HEK293 (cell line): ENCODE results near the gene CBX8.

Experiments
- BCL6B ChIP-seq: fragments of 450-650 bp; formaldehyde crosslinking; IDR thresholded peaks from 2 replicates; pipeline ENCODE4 v1.5.1; 2017; ENCODE audit warnings: missing biosample characterization, missing genetic modification characterization
- GFI1B ChIP-seq: fragments of 450-650 bp; formaldehyde crosslinking; IDR thresholded peaks from 2 replicates; pipeline ENCODE4 v1.5.1; 2016; ENCODE audit warnings: missing biosample characterization, missing genetic modification characterization
- HOXA7 ChIP-seq: sonication (generic); formaldehyde crosslinking; IDR thresholded peaks from 2 replicates; pipeline ENCODE4 v1.8.1; 2022; ENCODE audit warnings: missing genetic modification reagents, borderline replicate concordance
- IKZF3 ChIP-seq: fragments of 450-650 bp; IDR thresholded peaks from 2 replicates; pipeline ENCODE4 v1.5.0; 2018; ENCODE audit warnings: missing biosample characterization, mild to moderate bottlenecking, missing genetic modification characterization, moderate library complexity
- KLF10 ChIP-seq: fragments of 450-650 bp; IDR thresholded peaks from 2 replicates; pipeline ENCODE4 v1.5.1; 2018; ENCODE audit warnings: missing biosample characterization, mild to moderate bottlenecking, missing genetic modification characterization
- KLF16 ChIP-seq: fragments of 450-650 bp; formaldehyde crosslinking; IDR thresholded peaks from 2 replicates; pipeline ENCODE4 v1.5.1; 2017; ENCODE audit warnings: missing biosample characterization, missing genetic modification characterization
- KLF9 ChIP-seq: fragments of 450-650 bp; formaldehyde crosslinking; IDR thresholded peaks from 2 replicates; pipeline ENCODE4 v1.5.1; 2016; ENCODE audit warnings: missing biosample characterization, missing genetic modification characterization, low read depth
- MYNN ChIP-seq: fragments of 450-650 bp; formaldehyde crosslinking; IDR thresholded peaks from 2 replicates; pipeline ENCODE4 v1.5.1; 2016; ENCODE audit warnings: missing biosample characterization, missing genetic modification characterization, borderline replicate concordance
- ZBTB8A ChIP-seq: fragments of 450-650 bp; formaldehyde crosslinking; IDR thresholded peaks from 2 replicates; pipeline ENCODE4 v1.5.1; 2016; ENCODE audit warnings: missing biosample characterization, missing genetic modification characterization
- ZFP37 ChIP-seq: fragments of 450-650 bp; formaldehyde crosslinking; IDR thresholded peaks from 2 replicates; pipeline ENCODE4 v1.5.1; 2016; ENCODE audit warnings: missing biosample characterization, missing genetic modification characterization
- ZFP41 ChIP-seq: fragments of 450-650 bp; formaldehyde crosslinking; IDR thresholded peaks from 2 replicates; pipeline ENCODE4 v1.5.1; 2016; ENCODE audit warnings: missing biosample characterization, missing genetic modification characterization, borderline replicate concordance
- ZNF121 ChIP-seq: fragments of 450-650 bp; formaldehyde crosslinking; IDR thresholded peaks from 2 replicates; pipeline ENCODE4 v1.5.1; 2016; ENCODE audit warnings: missing biosample characterization, missing genetic modification characterization
- ZNF169 ChIP-seq: fragments of 450-650 bp; formaldehyde crosslinking; IDR thresholded peaks from 2 replicates; pipeline ENCODE4 v1.5.1; 2016; ENCODE audit warnings: missing biosample characterization, missing genetic modification characterization
- ZNF174 ChIP-seq: fragments of 450-650 bp; formaldehyde crosslinking; IDR thresholded peaks from 2 replicates; pipeline ENCODE4 v1.5.0; 2017; ENCODE audit warnings: missing biosample characterization, mild to moderate bottlenecking, missing genetic modification characterization
- ZNF2 ChIP-seq: fragments of 450-650 bp; formaldehyde crosslinking; IDR thresholded peaks from 2 replicates; pipeline ENCODE4 v1.5.1; 2016; ENCODE audit warnings: missing biosample characterization, missing genetic modification characterization
- ZNF24 ChIP-seq: fragments of 450-650 bp; formaldehyde crosslinking; IDR thresholded peaks from 2 replicates; pipeline ENCODE4 v1.5.1; 2016; ENCODE audit warnings: missing biosample characterization, missing genetic modification characterization
- ZNF302 ChIP-seq: fragments of 450-650 bp; formaldehyde crosslinking; IDR thresholded peaks from 2 replicates; pipeline ENCODE4 v1.5.1; 2016; ENCODE audit warnings: missing biosample characterization, missing genetic modification characterization, low read depth
- ZNF433 ChIP-seq: fragments of 450-650 bp; formaldehyde crosslinking; IDR thresholded peaks from 2 replicates; pipeline ENCODE4 v1.5.1; 2016; ENCODE audit warnings: missing biosample characterization, missing genetic modification characterization, low read depth
- ZNF514 ChIP-seq: fragments of 450-650 bp; formaldehyde crosslinking; IDR thresholded peaks from 2 replicates; pipeline ENCODE4 v1.5.1; 2016; ENCODE audit warnings: missing biosample characterization, missing genetic modification characterization
- ZNF529 ChIP-seq: fragments of 450-650 bp; formaldehyde crosslinking; IDR thresholded peaks from 2 replicates; pipeline ENCODE4 v1.5.1; 2017; ENCODE audit warnings: missing genetic modification characterization, missing biosample characterization; ENCODE audit not compliant: insufficient replicate concordance
- ZNF558 ChIP-seq: fragments of 450-650 bp; formaldehyde crosslinking; IDR thresholded peaks from 2 replicates; pipeline ENCODE4 v1.5.1; 2016; ENCODE audit warnings: missing biosample characterization, missing genetic modification characterization
- ZNF585B ChIP-seq: fragments of 450-650 bp; formaldehyde crosslinking; IDR thresholded peaks from 2 replicates; pipeline ENCODE4 v1.5.1; 2016; ENCODE audit warnings: missing biosample characterization, missing genetic modification characterization
- ZNF664 ChIP-seq: fragments of 450-650 bp; formaldehyde crosslinking; IDR thresholded peaks from 2 replicates; pipeline ENCODE4 v1.5.1; 2016; ENCODE audit warnings: missing biosample characterization, missing genetic modification characterization
- ZNF701 ChIP-seq: fragments of 450-650 bp; formaldehyde crosslinking; IDR thresholded peaks from 2 replicates; pipeline ENCODE4 v1.5.1; 2016; ENCODE audit warnings: missing biosample characterization, missing genetic modification characterization
- ZNF704 ChIP-seq: fragments of 450-650 bp; formaldehyde crosslinking; IDR thresholded peaks from 2 replicates; pipeline ENCODE4 v1.5.1; 2016; ENCODE audit warnings: missing biosample characterization, missing genetic modification characterization
- ZNF747 ChIP-seq: fragments of 450-650 bp; formaldehyde crosslinking; IDR thresholded peaks from 2 replicates; pipeline ENCODE4 v1.5.1; 2016; ENCODE audit warnings: missing biosample characterization, missing genetic modification characterization
- ZNF830 ChIP-seq: fragments of 450-650 bp; IDR thresholded peaks from 2 replicates; pipeline ENCODE4 v1.5.0; 2018; ENCODE audit warnings: missing biosample characterization, missing genetic modification characterization, low read depth, mild to moderate bottlenecking, moderate library complexity
- ZNF837 ChIP-seq: fragments of 450-650 bp; formaldehyde crosslinking; IDR thresholded peaks from 2 replicates; pipeline ENCODE4 v1.5.1; 2016; ENCODE audit warnings: missing biosample characterization, missing genetic modification characterization
- ZNF843 ChIP-seq: fragments of 450-650 bp; formaldehyde crosslinking; IDR thresholded peaks from 2 replicates; pipeline ENCODE4 v1.5.1; 2016; ENCODE audit warnings: missing biosample characterization, missing genetic modification characterization
- ZSCAN30 ChIP-seq: fragments of 450-650 bp; IDR thresholded peaks from 2 replicates; pipeline ENCODE4 v1.5.1; 2018; ENCODE audit warnings: missing biosample characterization, mild to moderate bottlenecking, missing genetic modification characterization, moderate library complexity
- ZSCAN4 ChIP-seq: fragments of 450-650 bp; formaldehyde crosslinking; IDR thresholded peaks from 2 replicates; pipeline ENCODE4 v1.5.1; 2017; ENCODE audit warnings: missing biosample characterization, missing genetic modification characterization
- TF ChIP-seq, protein P1 (sequence below): fragments of 450-650 bp; formaldehyde crosslinking; IDR thresholded peaks from 2 replicates; pipeline ENCODE4 v1.5.1; 2016; ENCODE audit warnings: missing biosample characterization, missing genetic modification characterization
- TF ChIP-seq, protein P2 (sequence below): fragments of 450-650 bp; formaldehyde crosslinking; IDR thresholded peaks from 2 replicates; pipeline ENCODE4 v1.5.1; 2017; ENCODE audit warnings: missing biosample characterization, missing genetic modification characterization

CBX8 gene

DNA sequence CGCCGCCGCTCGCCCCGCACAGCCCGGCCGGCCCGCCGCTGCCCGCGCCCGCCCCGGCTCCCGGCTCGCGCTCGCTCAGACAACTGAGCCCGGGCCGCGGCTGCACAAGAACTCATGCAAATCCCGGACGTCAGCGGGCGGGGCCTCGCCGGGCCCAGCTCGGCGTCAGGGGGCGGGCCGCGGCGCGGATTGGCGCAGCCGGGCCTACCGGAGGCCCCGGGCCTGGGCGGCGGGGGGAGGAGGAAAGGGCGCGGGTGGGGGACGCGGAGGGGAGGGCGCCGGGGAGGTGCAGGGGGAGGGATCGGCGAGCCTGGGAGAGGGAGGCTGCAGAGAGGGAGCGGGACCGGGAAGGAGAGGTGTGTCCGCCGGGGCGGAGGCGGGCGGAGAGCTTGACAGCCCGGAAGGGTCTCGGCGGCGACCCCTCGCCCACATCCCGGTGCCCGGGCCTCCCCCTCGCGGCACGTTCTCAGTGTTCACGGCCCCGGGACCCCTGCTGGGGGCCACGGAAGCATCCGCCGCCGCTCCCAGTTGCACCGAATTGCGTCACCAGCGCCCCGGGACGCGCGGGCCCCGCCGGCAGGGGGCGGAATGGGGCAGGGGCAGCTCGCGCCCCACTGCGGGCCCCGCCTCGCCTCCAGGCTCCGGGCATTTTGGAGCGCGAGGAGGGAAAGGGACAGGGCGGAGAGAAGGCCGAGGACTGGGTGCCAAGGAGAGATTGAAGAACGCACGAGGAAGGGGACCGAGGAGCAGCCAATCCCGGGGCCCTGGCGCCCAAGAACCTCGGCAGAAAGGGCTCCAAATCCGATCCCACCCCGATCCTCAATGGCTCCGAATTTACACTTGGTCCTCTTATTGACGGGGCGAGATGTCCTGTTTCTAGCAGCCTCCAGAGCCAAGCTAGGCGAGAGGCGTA, 42.7 kb upstream of the CBX8 start, which contains the start of gene CBX4 (continued):
- TF ChIP-seq ZNF514: no peak
- TF ChIP-seq GFI1B: 0 out of 2 replicates have a peak, but pooled peaks have one; percentile 18
- TF ChIP-seq ZFP37 (tag by site-specific recombination): 0 out of 2 replicates have a peak, but pooled peaks have one; percentile 59
- TF ChIP-seq ZNF24 (tag by site-specific recombination): peak; percentile 88; the same call in 1 of the 2 replicates
- no peak for TF ChIP-seq ZNF701 (tag by site-specific recombination)
- TF ChIP-seq KLF9: peak; percentile 94
- TF ChIP-seq ZNF837 (tag by site-specific recombination): no peak
- TF ChIP-seq ZNF174 (tag by site-specific recombination): no peak; the same call in 1 of the 2 replicates
- no peak for TF ChIP-seq ZNF558 (tag by site-specific recombination)
- peak; percentile 78; the same call in 1 of the 2 replicates for TF ChIP-seq ZNF843
- TF ChIP-seq ZNF585B (tag by site-specific recombination): peak; percentile 31; the same call in 1 of the 2 replicates
- TF ChIP-seq ZSCAN4 (tag by site-specific recombination): peak; percentile 12; the same call in 1 of the 2 replicates
- peak; percentile 96 for TF ChIP-seq KLF10 (tag by site-specific recombination)
- peak; percentile 97 for TF ChIP-seq ZSCAN30 (tag by site-specific recombination)
- no peak for TF ChIP-seq ZNF747 (tag by site-specific recombination)
- no peak; the same call in 1 of the 2 replicates for TF ChIP-seq ZNF169 (tag by site-specific recombination)
- TF ChIP-seq, protein P1, sequence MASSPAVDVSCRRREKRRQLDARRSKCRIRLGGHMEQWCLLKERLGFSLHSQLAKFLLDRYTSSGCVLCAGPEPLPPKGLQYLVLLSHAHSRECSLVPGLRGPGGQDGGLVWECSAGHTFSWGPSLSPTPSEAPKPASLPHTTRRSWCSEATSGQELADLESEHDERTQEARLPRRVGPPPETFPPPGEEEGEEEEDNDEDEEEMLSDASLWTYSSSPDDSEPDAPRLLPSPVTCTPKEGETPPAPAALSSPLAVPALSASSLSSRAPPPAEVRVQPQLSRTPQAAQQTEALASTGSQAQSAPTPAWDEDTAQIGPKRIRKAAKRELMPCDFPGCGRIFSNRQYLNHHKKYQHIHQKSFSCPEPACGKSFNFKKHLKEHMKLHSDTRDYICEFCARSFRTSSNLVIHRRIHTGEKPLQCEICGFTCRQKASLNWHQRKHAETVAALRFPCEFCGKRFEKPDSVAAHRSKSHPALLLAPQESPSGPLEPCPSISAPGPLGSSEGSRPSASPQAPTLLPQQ: peak; percentile 94
- TF ChIP-seq ZNF2: peak; percentile 97
- no peak for TF ChIP-seq ZNF704
- TF ChIP-seq ZNF302 (tag by site-specific recombination): no peak
- TF ChIP-seq ZFP41 (tag by site-specific recombination): no peak
- no peak for TF ChIP-seq HOXA7 (CRISPR knock-in tag)
- TF ChIP-seq ZNF664 (tag by site-specific recombination): no peak
- no peak for TF ChIP-seq ZNF433 (tag by site-specific recombination)
- peak; percentile 94; the same call in 1 of the 2 replicates for TF ChIP-seq IKZF3
- TF ChIP-seq BCL6B (tag by site-specific recombination): no peak
- TF ChIP-seq ZNF121 (tag by site-specific recombination): peak; percentile 78
- no peak for TF ChIP-seq MYNN
- no peak for TF ChIP-seq ZNF529 (tag by site-specific recombination)
- TF ChIP-seq, protein P2, sequence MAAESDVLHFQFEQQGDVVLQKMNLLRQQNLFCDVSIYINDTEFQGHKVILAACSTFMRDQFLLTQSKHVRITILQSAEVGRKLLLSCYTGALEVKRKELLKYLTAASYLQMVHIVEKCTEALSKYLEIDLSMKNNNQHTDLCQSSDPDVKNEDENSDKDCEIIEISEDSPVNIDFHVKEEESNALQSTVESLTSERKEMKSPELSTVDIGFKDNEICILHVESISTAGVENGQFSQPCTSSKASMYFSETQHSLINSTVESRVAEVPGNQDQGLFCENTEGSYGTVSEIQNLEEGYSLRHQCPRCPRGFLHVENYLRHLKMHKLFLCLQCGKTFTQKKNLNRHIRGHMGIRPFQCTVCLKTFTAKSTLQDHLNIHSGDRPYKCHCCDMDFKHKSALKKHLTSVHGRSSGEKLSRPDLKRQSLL: peak; percentile 74
- TF ChIP-seq ZBTB8A: peak; percentile 98
- TF ChIP-seq ZNF830 (tag by site-specific recombination): no peak
- peak; percentile 92 for TF ChIP-seq KLF16 (tag by site-specific recombination)
